Breast epithelium (tissue), 4 donors: ENCODE results near the gene RMND1. TPM values are rescaled to one million over a fixed set of nuclear protein-coding genes. Genes with fewer than 3 reads are reported as not detected.
"Not testable (repeated sequence)": the region's sequence is repeated elsewhere in the genome, so short reads cannot be mapped to it uniquely, and the experiment has no call there.

Experiments used
- DNase-seq, 2 donors: peaks; one replicate each; pipeline ENCODE4 v3.0.0-alpha.2; 2019; ENCODE audit warnings: low spot score in 2 of 2
- H3K27ac ChIP-seq, 2 donors: fragments of 200-600 bp; sonication (generic) in 1 of 2; one replicate each; pipeline ENCODE4 v1.5.1; 2016 to 2019; ENCODE audit warnings: mild to moderate bottlenecking in 1 of 2
- H3K27me3 ChIP-seq, 2 donors: fragments of 200-600 bp; sonication (generic) in 1 of 2; one replicate each; pipeline versions ENCODE4 v1.5.1 to v1.6.0; 2017 to 2019; ENCODE audit warnings: control low read depth in 1 of 2, mild to moderate bottlenecking in 1 of 2
- H3K36me3 ChIP-seq: fragments of 200-600 bp; one replicate; pipeline ENCODE4 v1.5.1; 2019
- H3K4me1 ChIP-seq, 2 donors: fragments of 200-600 bp; sonication (generic); one replicate each; pipeline ENCODE4 v1.5.1; 2016 to 2019; ENCODE audit warnings: control low read depth in 1 of 2
- H3K4me3 ChIP-seq, 3 donors: fragments of 200-600 bp; sonication (generic); 1 replicate in 2 of 3; 2 replicates in 1 of 3; pipeline ENCODE4 v1.5.1; 2016 to 2019; ENCODE audit warnings: mild to moderate bottlenecking in 3 of 3, moderate library complexity in 2 of 3
- H3K9me3 ChIP-seq, 2 donors: fragments of 200-600 bp; sonication (generic) in 1 of 2; one replicate each; pipeline ENCODE4 v1.5.1; 2016 to 2019; ENCODE audit warnings: control low read depth in 1 of 2
- POLR2A ChIP-seq: fragments of 450-650 bp; IDR thresholded peaks from one replicate; pipeline ENCODE4 v1.6.1; 2016; ENCODE audit warnings: antibody characterized with exemption, mild to moderate bottlenecking, moderate library complexity
- POLR2AphosphoS5 ChIP-seq, 3 donors: sonication (generic); formaldehyde crosslinking; IDR thresholded peaks; one replicate each; pipeline ENCODE4 v1.6.1; 2017; ENCODE audit warnings: antibody characterized with exemption in 3 of 3
- intact Hi-C: fragments of 100-400 bp; cut with DNase I; formaldehyde crosslinking; loops from one replicate; pipeline ENCODE4 v1.15.1; 2023; ENCODE audit warnings: low total_unique reads
- total RNA-seq, 3 donors: library from RNA; depleted of rRNA; stranded (reverse); fragments of >200 nt; gene quantifications; one replicate each; pipeline ENCODE4 v1.1.0, GENCODE V29; 2016
- TF ChIP-seq, protein P1 (sequence below), 3 donors: fragments of 450-650 bp; IDR thresholded peaks; one replicate each; pipeline ENCODE4 v1.5.1; 2016 to 2017; ENCODE audit warnings: antibody characterized with exemption in 3 of 3, mild to moderate bottlenecking in 3 of 3, moderate library complexity in 3 of 3

RMND1 gene
- total RNA-seq, 3 donors from 2014 or later: 25.3 to 34.1 (median 32.1) TPM

DNA sequence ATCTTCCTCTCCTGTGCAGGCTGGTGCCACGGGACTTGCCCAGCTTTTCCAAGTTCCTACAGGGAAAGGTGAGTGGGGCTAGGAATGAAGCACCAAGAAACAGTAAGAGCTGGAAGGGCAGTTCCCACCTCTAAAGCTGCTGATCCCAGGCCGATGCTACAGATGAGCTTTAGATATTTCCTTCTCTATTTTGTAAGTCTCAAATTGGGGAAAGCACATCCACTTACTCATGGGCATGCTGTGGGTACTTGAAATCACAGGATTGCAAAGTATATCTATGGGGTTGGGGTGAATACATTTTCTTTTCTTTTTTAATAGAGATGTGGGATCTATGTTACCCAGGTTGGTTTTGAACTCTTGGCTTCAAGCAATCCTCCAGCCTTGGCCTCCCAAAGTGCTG lies 63.7 kb downstream of the RMND1 start:
- peak overlapping the region; percentile 10 to 98 for H3K27ac ChIP-seq
- H3K9me3 ChIP-seq: no peaks in the 10 kb centered on the region
- intact Hi-C loops: no loop called here
- no peak overlapping the region for H3K4me3 ChIP-seq
- no peaks in the 10 kb centered on the region for H3K36me3 ChIP-seq
- no peaks in the 10 kb centered on the region for H3K27me3 ChIP-seq
- no peak for DNase-seq
- TF ChIP-seq POLR2AphosphoS5 (IDR thresholded peaks at IDR 0.05): no peak
- TF ChIP-seq, protein P1, sequence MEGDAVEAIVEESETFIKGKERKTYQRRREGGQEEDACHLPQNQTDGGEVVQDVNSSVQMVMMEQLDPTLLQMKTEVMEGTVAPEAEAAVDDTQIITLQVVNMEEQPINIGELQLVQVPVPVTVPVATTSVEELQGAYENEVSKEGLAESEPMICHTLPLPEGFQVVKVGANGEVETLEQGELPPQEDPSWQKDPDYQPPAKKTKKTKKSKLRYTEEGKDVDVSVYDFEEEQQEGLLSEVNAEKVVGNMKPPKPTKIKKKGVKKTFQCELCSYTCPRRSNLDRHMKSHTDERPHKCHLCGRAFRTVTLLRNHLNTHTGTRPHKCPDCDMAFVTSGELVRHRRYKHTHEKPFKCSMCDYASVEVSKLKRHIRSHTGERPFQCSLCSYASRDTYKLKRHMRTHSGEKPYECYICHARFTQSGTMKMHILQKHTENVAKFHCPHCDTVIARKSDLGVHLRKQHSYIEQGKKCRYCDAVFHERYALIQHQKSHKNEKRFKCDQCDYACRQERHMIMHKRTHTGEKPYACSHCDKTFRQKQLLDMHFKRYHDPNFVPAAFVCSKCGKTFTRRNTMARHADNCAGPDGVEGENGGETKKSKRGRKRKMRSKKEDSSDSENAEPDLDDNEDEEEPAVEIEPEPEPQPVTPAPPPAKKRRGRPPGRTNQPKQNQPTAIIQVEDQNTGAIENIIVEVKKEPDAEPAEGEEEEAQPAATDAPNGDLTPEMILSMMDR (IDR thresholded peaks at IDR 0.05): no peak
- TF ChIP-seq POLR2A: no peak
- no peaks in the 10 kb centered on the region for H3K4me1 ChIP-seq

DNA sequence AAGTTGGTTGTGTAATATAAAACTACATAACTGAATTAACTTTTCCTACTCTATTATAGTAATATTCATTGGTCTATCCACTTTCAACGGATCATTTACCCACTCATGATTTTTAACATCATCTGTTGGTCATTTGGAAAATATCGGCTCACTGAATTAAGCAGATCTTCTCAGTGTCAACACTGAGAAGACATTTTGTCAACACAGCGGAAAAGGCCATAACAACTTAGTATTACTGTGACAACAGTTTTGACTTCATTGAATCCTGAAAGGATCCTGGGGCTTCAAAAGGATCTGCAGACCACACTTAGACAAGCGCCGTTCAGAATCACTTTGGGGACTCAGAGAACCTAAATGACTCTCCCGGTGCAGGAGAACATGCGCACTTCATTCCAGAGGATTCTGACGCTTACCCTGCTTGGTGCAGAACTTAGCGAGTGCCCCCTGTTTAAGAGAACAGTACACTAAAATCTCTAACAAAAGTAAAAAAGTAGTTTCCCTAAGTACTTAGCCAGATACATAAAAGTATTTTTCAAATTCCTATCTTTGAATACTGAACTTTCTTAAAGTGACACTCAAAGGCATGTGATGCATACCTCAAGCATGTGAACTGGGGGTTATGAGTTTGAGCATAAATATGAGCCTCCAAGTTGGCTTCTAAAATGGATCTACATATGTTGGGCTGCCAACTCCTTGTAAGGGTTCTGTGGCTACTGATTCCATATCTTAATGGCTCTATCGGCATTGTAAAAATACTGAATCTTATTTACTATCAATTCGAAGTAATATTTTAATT lies 64.6 kb downstream of the RMND1 start:
- intact Hi-C loops: no loop called here
- H3K27ac ChIP-seq: peak overlapping the region in 1 of 2 donors; percentile 98
- H3K9me3 ChIP-seq: no peaks in the 10 kb centered on the region

DNA sequence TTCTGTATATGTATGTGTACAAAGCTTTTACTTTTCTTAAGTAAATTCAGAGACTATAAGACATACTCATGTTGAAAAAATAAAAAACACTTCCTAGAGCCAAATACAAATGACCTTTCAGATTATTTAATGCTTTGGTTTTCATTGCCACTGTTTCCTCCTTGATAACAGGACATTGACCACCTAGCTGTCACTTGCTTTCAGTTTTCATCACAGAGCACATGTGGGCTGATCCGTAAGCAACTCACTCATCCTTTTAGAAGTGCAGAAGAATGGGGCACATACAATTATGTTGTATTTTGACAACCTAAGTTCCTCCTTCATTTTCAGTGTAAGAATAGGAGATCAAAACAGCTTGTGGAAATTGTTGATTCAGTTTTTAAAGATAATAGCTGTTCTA lies 66.7 kb downstream of the RMND1 start:
- no peaks in the 10 kb centered on the region for H3K27me3 ChIP-seq
- DNase-seq: no peak
- H3K4me3 ChIP-seq: no peak overlapping the region
- intact Hi-C loops: no loop called here
- H3K27ac ChIP-seq: no peak overlapping the region
- H3K9me3 ChIP-seq: no peaks in the 10 kb centered on the region
- H3K36me3 ChIP-seq: no peaks in the 10 kb centered on the region
- TF ChIP-seq POLR2AphosphoS5 (IDR thresholded peaks at IDR 0.05): no peak
- no peak for TF ChIP-seq POLR2A
- TF ChIP-seq, protein P1 (IDR thresholded peaks at IDR 0.05): no peak
- H3K4me1 ChIP-seq: no peaks in the 10 kb centered on the region

More for the DNA sequence above, 64.6 kb downstream of the RMND1 start:
- Histone ChIP-seq H3K4me1 (no peaks in the 10 kb centered on the region), H3K27me3 (no peaks in the 10 kb centered on the region), H3K4me3 (no peak overlapping the region), H3K36me3 (no peaks in the 10 kb centered on the region)
- DNase-seq: no peak
- no peak for TF ChIP-seq POLR2A
- TF ChIP-seq, protein P1 (IDR thresholded peaks at IDR 0.05): no peak
- no peak for TF ChIP-seq POLR2AphosphoS5 (IDR thresholded peaks at IDR 0.05)

DNA sequence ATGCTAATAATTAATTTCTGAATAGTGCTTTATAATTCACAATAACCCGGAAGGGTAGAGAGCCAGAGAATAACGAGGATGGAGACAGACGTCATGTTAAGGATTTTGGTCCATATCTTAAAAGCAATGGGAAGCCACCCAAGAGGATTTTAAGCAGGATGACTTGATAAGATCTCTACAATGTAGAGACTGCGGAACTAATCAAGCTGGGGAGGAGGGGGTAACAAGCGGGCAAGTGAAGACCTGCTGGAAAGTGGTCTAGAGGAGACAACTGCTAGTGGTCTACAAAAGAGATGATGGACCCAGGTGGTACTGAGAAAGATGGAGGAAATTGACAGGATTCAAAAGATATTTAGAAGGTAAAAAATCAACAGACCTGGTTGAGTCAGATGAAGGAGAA lies 67.8 kb downstream of the RMND1 start:
- no peaks in the 10 kb centered on the region for H3K4me1 ChIP-seq
- intact Hi-C loops: no loop called here
- H3K27me3 ChIP-seq: no peaks in the 10 kb centered on the region
- no peak for DNase-seq
- TF ChIP-seq POLR2A: no peak
- TF ChIP-seq, protein P1 (IDR thresholded peaks at IDR 0.05): no peak
- no peak for TF ChIP-seq POLR2AphosphoS5 (IDR thresholded peaks at IDR 0.05)
- H3K4me3 ChIP-seq: no peak overlapping the region
- no peaks in the 10 kb centered on the region for H3K36me3 ChIP-seq
- no peak overlapping the region for H3K27ac ChIP-seq
- no peaks in the 10 kb centered on the region for H3K9me3 ChIP-seq

DNA sequence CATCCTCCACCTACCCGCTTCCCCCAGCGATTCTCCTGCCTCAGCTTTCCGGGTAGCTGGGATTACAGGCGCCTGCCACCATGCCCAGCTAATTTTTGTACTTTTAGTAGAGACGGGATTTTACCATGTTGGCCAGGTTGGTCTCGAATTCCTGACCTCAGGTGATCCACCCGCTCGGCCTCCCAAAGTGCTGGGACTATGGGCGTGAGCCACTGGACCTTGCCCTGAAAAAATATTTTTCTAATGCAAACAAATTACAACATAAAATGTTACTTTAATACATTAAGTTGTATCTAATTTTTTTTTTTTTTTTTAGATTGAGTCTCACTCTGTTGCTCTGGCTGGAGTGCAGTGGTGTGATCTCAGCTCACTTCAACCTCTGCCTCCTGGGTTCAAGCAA lies 69.3 kb downstream of the RMND1 start:
- H3K36me3 ChIP-seq, H3K4me3 ChIP-seq, H3K9me3 ChIP-seq, H3K27me3 ChIP-seq, DNase-seq, H3K4me1 ChIP-seq, H3K27ac ChIP-seq, intact Hi-C loops: not testable (repeated sequence)
